ENCODE data around the gene EMC8.

DNA sequence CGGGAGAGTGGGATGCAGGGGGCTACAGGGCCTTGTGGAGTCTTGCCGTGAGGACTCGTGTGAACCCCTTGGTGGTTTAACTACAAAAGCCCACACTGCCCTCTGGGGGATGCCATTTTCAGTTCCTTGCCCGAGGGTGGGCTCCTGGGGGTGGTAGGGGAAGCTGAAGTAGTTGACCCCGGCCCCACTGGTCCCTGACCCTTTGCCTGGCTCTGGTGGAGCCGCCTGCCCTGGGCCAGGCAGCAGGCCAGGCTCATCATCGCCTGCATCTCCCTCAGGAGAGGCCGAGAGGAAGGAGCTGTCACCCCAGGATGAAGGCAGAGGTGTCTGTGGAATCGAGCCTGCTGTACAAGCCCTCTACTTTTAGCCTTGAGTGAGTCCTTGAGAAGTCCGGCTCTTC is 10.3 kb upstream of the EMC8 start:
- TF ChIP-seq SREBF1 (IDR thresholded peaks at IDR 0.05; ENCODE audit: low read length): no peak
- TF ChIP-seq POLR2AphosphoS2 (IDR thresholded peaks at IDR 0.05; ENCODE audit: low read depth, low read length): no peak
- no peak for TF ChIP-seq POLR2A (IDR thresholded peaks at IDR 0.05; ENCODE audit: low read depth, low read length)
- no peak for TF ChIP-seq ESRRA (IDR thresholded peaks at IDR 0.05; ENCODE audit: low read length)
- no peak for TF ChIP-seq SREBF2 (IDR thresholded peaks at IDR 0.05; ENCODE audit: low read length)

All from GM12878 (cell line).